CD4-positive, alpha-beta T cell treated with Interferon gamma for 1 hour (primary cell): ENCODE results near the gene DNASE1L3.

ENCODE experiments used
- DNase-seq: peaks from one replicate; pipeline ENCODE4 v3.0.0-alpha.2; 2020

Gene DNASE1L3

DNA sequence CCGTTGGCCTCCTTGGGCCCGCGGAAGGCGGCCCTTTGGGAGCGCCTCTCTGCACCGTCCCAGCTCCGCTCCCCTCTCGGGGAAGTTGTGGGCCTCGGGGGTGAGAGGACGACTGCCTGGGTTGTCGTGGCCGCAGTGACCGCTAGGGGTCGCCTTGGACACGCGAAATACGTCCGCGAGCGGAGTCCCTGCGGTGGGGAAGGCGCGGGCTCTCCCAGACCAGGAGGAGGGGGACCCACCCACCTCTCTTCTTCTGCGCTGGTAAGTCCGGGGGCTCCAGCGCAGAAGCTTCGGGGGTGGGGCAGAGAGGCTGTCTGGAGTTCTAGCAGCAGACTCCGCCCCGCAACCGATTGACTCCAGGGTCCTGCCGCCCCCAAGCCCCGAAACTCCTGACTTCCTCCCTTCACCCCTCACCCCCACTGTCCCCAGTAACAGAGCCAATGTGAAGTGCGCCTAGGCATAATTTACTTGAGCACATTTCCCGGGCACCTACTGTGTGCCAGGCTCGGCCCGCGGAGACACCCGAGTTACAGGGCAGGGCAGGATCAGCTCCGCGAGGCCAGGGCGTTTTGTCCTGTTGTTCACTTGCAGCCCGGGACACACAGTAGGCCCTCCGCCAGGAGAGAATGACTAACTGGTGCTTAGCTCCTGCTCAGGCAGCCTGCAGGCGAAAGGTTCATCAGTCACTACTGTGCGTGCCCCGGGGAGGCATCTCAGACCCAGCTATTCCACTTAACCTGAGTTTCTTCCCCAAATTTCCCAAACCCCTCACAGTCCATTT is 32.8 kb downstream of the DNASE1L3 start:
- DNase-seq, result peak; percentile 83

DNA sequence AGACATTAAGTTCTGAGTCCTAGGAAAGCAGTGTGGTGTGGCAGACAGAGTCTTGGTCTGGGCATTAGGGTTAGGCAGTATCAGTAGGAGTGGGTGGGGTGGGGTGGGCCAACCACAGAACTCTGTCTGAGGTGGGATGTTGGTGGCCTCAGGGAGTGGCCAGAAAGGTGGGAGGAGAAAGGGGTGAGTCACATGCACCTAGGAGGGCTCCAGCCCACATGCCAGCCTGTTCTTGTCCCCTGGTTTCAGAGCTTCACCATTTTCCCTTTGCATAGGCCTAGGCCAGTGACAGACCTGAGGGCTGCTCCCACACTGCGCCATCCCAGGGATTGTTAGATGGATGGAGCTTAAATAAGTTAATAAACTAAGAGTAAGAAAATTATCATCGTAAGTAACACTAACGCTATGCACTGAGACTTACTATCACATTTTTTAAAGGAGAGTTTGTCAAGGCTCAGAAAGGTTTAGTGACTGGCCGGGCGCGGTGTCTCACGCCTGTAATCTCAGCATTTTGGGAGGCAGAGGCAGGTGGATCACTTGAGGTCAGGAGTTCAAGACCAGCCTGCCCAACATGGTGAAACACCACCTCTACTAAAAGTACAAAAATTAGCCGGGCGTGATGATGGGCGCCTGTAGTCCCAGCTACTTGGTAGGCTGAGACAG is 33.8 kb downstream of the DNASE1L3 start:
- DNase-seq, result no peak

- DNase-seq, result no peak
These were observed 34.6 kb downstream of the DNASE1L3 start for GRCh38 chr3:58176185-58176530.

GRCh38 chr3:58175437-58176184 is 35.2 kb downstream of the DNASE1L3 start:
- DNase-seq, result no peak

GRCh38 chr3:58175187-58175436 is 35.7 kb downstream of the DNASE1L3 start:
- no peak for DNase-seq

DNA sequence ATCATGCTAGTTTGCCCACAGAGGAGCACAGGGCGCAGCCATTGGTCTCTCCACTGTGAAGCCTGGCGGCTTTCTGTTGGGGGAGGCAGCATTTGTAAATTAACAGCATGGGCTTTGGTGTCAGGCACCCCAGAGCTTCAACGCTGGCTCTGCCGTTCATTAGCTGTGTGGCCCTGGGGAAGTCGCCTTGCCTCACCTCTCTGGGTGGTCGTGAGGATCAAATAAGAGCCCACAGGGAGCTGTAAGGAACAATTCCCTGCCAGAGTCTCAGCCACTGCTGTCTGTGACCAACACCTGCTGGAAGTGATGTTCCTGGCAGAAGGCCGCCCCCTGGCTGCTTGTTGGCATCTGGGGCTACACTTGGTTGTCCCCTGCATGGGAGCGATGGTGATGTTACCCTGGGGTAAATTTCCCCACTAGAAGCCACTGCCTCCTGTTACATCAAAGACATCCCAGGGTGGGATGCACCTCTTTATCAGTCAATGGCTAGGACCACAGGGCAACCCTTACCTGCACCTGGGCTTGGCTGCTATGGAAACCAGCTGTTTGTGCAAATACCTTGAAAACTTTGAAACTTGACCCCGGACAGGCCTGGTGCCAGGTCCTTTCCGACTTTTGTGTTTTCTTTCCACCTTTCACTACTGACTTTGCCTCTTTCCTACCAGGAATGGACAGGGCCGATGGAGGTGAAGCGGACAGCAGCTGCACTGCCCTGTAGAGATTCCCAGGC is 36.9 kb downstream of the DNASE1L3 start:
- DNase-seq, result peak; percentile 11

- DNase-seq, result no peak
These were observed 37.6 kb downstream of the DNASE1L3 start for GRCh38 chr3:58173029-58173668.

DNA sequence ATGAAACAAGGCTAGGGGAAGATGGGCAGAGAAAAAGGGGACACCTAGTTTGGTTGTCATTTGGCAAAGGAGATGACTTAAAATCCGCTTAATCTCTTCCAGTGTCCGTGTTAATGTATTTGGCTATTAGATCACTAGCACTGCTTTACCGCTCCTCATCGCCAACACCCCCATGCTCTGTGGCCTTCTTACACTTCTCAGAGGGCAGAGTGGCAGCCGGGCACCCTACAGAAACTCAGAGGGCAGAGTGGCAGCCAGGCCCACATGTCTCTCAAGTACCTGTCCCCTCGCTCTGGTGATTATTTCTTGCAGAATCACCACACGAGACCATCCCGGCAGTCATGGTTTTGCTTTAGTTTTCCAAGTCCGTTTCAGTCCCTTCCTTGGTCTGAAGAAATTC is 39.6 kb downstream of the DNASE1L3 start:
- DNase-seq, result no peak

DNA sequence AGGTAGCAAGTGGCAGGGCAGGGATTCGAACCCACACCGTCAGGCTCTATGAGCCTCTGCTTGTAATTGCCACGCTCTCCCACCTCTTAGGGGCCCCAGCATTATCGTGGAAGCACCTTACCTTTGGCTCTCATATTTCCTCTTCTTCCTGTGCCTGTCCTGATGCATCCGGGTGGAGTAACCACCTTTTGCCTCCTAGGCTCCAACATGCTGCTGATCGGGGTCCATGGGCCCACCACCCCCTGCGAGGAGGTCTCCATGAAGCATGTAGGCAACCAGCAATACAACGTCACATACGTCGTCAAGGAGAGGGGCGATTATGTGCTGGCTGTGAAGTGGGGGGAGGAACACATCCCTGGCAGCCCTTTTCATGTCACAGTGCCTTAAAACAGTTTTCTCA is 40.4 kb downstream of the DNASE1L3 start:
- no peak for DNase-seq

- no peak for DNase-seq
These were observed 41.4 kb downstream of the DNASE1L3 start for GRCh38 chr3:58169371-58169770.

DNA sequence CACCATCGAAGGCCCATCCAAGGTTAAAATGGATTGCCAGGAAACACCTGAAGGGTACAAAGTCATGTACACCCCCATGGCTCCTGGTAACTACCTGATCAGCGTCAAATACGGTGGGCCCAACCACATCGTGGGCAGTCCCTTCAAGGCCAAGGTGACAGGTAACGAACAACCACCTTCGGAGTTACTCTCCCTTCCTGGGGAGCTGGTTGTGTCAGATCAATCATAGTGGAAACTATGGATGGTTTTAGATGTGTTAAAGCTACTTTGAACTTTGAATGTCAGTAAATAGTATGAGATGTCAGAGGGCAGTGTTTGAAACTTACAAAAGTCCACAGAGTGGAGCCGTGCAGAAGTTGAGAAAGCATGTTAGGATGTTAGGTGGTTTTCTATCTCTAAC is 42.3 kb downstream of the DNASE1L3 start:
- DNase-seq, result no peak

DNA sequence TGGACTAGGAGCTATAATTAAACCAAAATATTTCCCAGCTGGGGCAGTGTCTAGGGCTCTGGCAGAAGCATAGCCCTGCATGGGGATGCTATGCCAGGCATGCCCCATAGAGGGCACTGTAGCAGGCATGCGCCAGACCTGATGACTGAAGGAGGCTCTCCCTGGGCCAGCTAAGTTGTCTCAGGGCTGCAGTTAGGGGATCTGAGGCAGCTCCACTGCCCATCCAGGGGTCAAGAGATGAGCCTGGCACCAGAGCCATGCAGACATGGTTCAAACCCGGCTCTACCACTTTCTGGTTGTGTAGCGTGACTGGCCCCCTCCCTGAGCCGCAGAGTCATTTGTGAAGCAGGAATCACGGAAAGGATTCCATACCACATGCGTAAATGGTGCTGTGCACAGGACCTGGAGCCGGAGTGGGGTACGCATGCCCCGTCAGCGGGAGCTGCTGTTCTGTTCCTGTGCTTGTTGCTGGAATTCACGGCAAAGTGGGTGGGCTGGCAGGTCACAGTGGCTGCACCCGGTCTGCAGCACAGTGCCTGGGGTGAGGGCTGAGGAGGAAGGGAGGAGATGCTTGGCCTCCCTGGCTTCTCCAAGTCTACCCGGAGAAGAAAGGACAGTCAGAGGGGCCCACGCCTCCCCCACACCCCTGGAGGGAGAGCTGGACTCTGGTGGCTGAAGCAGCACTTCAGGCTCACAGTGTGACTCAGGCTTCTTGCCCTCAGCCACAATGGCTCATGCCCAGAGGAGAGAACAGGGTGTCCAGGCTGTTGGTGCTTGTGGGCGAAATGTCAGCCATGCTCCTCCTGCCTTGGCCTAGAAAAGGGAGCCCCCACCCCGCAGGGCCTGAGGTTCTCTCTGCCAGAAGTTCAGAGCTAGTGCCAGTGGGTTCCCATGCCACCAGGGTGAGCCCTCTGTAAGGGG is 43.1 kb downstream of the DNASE1L3 start:
- DNase-seq, result peak; percentile 32

- DNase-seq, result no peak
These were observed 45.6 kb downstream of the DNASE1L3 start for GRCh38 chr3:58164906-58165821.

DNA sequence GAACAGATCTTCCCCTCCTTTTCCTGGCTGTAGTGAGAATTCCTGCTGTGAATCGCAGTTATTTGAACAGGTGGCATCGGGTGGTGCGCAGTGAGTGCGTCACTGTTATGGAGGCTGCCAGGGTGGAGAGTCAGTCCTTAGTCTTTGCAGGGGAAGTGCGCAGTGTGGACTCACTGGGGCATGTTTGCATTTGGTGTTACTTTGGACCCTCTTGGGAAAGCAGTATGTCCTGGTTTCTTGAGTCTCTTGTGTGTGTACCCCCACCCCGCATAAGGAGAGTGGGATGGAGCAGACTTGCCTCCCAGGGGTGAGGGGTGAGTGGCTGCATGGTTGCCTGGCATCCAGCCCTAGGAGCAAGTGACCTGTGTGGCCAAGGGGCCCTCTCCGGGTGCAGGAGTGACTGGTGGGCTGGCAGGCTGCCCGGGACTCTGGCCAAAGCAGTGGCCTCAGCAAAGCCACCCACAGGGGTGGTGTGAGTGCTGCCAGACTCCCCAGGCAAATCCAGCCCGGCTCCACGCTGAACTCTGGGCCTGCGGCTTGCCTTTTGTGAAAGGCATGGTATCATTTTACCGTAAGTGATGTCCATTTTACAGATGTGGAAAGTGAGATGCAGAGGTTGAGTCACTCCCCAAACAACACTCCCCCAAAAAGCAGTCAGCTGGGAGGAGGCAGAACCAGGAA is 46.4 kb downstream of the DNASE1L3 start:
- no peak for DNase-seq

DNA sequence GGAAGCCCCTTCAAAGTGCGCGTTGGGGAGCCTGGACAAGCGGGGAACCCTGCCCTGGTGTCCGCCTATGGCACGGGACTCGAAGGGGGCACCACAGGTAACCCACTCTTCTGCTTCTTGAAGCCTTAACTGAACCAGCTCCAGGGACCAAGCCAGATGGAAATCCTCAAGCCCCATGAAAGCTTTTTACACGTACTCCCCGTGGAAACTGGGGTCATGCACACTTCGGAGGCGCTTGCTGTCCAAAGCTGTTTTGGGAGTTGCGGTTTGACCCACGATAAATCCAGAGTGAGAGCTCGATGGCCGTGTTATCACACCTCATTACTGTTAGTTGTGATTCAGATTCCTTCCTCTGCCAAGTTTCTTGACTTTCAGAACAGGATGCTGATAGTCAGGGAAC is 47.5 kb downstream of the DNASE1L3 start:
- DNase-seq, result no peak

GRCh38 chr3:58161435-58162398 is 49.1 kb downstream of the DNASE1L3 start:
- DNase-seq, result peak; percentile 9

DNA sequence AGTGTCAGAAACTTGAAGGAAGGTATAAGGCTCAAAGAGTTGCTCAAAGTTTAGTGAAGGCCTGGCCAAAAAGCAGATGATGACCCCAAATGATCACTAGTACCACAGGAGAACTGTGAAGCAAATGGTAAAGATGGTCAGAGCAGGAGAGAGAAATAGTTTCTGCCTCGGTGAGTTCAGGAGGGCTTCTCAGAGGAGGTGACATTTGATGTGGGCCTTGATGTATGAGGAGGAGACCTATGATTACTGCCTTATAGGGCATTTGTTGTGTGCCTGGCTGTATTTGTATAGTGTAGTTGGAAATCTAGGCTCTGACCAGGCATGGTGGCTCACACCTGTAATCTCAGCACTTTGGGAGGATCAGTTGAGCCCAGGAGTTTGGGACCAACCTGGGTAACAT is 50.4 kb downstream of the DNASE1L3 start:
- no peak for DNase-seq

DNA sequence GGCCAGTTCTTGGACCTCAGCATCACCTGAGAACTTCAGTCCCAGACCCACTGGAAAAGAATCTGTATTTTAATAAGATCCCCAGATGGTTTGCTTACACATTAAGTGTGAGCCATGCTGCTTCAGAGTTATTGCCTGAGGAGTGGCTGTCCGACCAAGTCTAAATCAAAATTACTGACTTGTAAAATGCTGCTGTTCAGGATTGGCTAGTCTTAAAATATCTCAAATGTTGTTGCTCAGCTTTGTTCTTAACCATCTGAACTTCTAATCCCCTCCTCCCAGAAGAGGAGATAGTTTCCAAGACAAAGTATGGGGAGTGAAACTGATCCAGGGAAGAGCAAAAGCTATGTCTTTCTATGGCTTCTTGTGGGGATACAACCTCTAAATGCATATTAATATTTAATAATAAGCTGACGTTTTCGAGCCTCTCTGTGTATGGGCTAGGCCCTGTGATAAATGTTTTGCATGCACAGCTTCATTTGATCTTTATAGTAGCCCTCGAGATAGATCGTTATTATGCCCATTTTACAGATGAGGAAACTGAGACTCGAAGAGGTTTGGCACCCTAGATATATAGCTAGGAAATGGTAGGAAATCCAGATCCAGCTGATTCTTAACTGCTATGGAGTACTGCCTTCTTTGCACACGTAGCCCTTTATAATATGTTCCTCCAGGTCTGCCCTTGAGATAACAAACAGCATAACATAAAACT is 52.2 kb downstream of the DNASE1L3 start:
- DNase-seq, result no peak
